A549 (cell line): Measurements from ENCODE around the gene VSIG8. TPM values are rescaled to one million over a fixed set of nuclear protein-coding genes. Genes with fewer than 3 reads are reported as not detected.

Experiments used
- ATAC-seq, 2 experiments: fragments of 200-7000 bp in 1 of 2; fragments of >200 bp in 1 of 2; cut with Nextera tagmentation in 1 of 2; cut with Tn5 transposase in 1 of 2; 3 replicates each; pipeline versions ENCODE4 v1.8.0 to v1.9.1; 2018 to 2020; ENCODE audit warnings: mild to moderate bottlenecking in 1 of 2, moderate library complexity in 1 of 2
- CTCF ChIA-PET: fragments of 300-600 bp; sonication (Branson Sonifier 250); formaldehyde crosslinking; extraction: SDS; loops from one replicate; lab custom pipeline; 2021; ENCODE audit warnings: antibody characterized with exemption, inconsistent platforms; lab: Yijun Ruan, JAX
- POLR2A ChIA-PET: fragments of 350-600 bp; formaldehyde crosslinking; extraction: SDS; loops from one replicate; lab custom pipeline; 2021; ENCODE audit warnings: antibody characterized with exemption, inconsistent platforms; lab: Yijun Ruan, JAX
- DNase-seq, 2 experiments: peaks; one replicate each; pipeline versions ENCODE4 v3.0.0 to v3.0.0-alpha.2; 2011 to 2016; ENCODE audit warnings: low read depth in 1 of 2, low spot score in 1 of 2
- FAIRE-seq: peaks from 2 replicates; lab custom pipeline; 2011; peaks lifted over from hg19 to GRCh38; lab: Jason Lieb, UNC
- H3K27ac ChIP-seq, 2 experiments: fragments of >200 bp; sonication (Bioruptor Twin); formaldehyde crosslinking; 3 replicates each; pipeline ENCODE4 v1.5.1; 2016 to 2017
- H3K4me1 ChIP-seq: fragments of >200 bp; sonication (Bioruptor Twin); formaldehyde crosslinking; 3 replicates; pipeline ENCODE4 v1.6.1; 2016
- H3K4me2 ChIP-seq: fragments of >200 bp; sonication (Bioruptor Twin); formaldehyde crosslinking; 3 replicates; pipeline ENCODE4 v1.6.1; 2016
- H3K4me3 ChIP-seq: fragments of >200 bp; sonication (Bioruptor Twin); formaldehyde crosslinking; 3 replicates; pipeline ENCODE4 v1.5.1; 2016
- H3K9me3 ChIP-seq: fragments of >200 bp; sonication (Bioruptor Twin); formaldehyde crosslinking; 3 replicates; pipeline ENCODE4 v1.6.1; 2016
- BCL3 ChIP-seq: fragments of >200 bp; sonication (Bioruptor Twin); formaldehyde crosslinking; IDR thresholded peaks from 3 replicates; pipeline ENCODE4 v1.6.1; 2016
- CBX2 ChIP-seq: fragments of 200-600 bp; sonication (generic); IDR thresholded peaks from 2 replicates; pipeline ENCODE4 v1.6.1; 2016; ENCODE audit warnings: low read depth, mild to moderate bottlenecking, borderline replicate concordance
- CBX8 ChIP-seq: fragments of 200-600 bp; sonication (generic); IDR thresholded peaks from 2 replicates; pipeline ENCODE4 v1.6.1; 2016
- CEBPB ChIP-seq, 2 experiments: fragments of >200 bp in 1 of 2; sonication (Bioruptor Twin) in 1 of 2; formaldehyde crosslinking in 1 of 2; IDR thresholded peaks; 2 replicates each; pipeline ENCODE4 v1.6.1; 2012 to 2016
- ESRRA ChIP-seq: fragments of 150-350 bp; IDR thresholded peaks from 2 replicates; pipeline ENCODE4 v1.6.1; 2014; ENCODE audit warnings: mild to moderate bottlenecking, low read length, borderline replicate concordance
- GATA3 ChIP-seq: IDR thresholded peaks from 2 replicates; pipeline ENCODE4 v1.6.1; 2012; ENCODE audit warnings: borderline replicate concordance
- HDAC2 ChIP-seq: fragments of 200-600 bp; sonication (generic); IDR thresholded peaks from 2 replicates; pipeline ENCODE4 v1.6.1; 2016
- HOXA7 ChIP-seq: fragments of 250-450 bp; sonication (Bioruptor Pico); IDR thresholded peaks from 2 replicates; pipeline ENCODE4 v1.5.0; 2020; ENCODE audit warnings: mild to moderate bottlenecking, moderate library complexity
- HOXB13 ChIP-seq: fragments of 250-450 bp; sonication (Bioruptor Pico); IDR thresholded peaks from 2 replicates; pipeline ENCODE4 v1.5.0; 2020; ENCODE audit warnings: low read depth, mild to moderate bottlenecking, moderate library complexity
- JUN ChIP-seq, 2 experiments: fragments of >200 bp; sonication (Bioruptor Twin); formaldehyde crosslinking; IDR thresholded peaks; 2 replicates in 1 of 2; 3 replicates in 1 of 2; pipeline ENCODE4 v1.6.1; 2016 to 2017
- JUNB ChIP-seq: fragments of >200 bp; sonication (Bioruptor Twin); formaldehyde crosslinking; IDR thresholded peaks from 2 replicates; pipeline ENCODE4 v1.6.1; 2016
- KDM1A ChIP-seq: fragments of 200-600 bp; sonication (generic); IDR thresholded peaks from 2 replicates; pipeline ENCODE4 v1.6.1; 2016; ENCODE audit warnings: low read depth, mild to moderate bottlenecking
- MAZ ChIP-seq: fragments of 150-350 bp; IDR thresholded peaks from 2 replicates; pipeline ENCODE4 v1.6.1; 2014; ENCODE audit warnings: antibody characterized with exemption, low read depth, low read length, borderline replicate concordance
- MYC ChIP-seq: IDR thresholded peaks from 2 replicates; pipeline ENCODE4 v1.6.1; 2012; ENCODE audit warnings: mild to moderate bottlenecking, inconsistent platforms, low read length, improper control_type of control experiment, borderline replicate concordance
- NFE2L2 ChIP-seq: fragments of 150-350 bp; conservative IDR thresholded peaks from 2 replicates; pipeline ENCODE4 v1.6.1; 2014; ENCODE audit warnings: low read length
- NPAS2 ChIP-seq: fragments of 250-450 bp; sonication (Bioruptor Pico); IDR thresholded peaks from 2 replicates; pipeline ENCODE4 v1.8.0; 2022; ENCODE audit warnings: mild to moderate bottlenecking, moderate library complexity, borderline replicate concordance
- NR3C1 ChIP-seq: fragments of >200 bp; sonication (Bioruptor Twin); formaldehyde crosslinking; IDR thresholded peaks from 3 replicates; pipeline ENCODE4 v1.6.1; 2017
- RARB ChIP-seq: fragments of 250-450 bp; sonication (Bioruptor Pico); IDR thresholded peaks from 2 replicates; pipeline ENCODE4 v1.8.0; 2021; ENCODE audit warnings: mild to moderate bottlenecking, moderate library complexity
- TFCP2L1 ChIP-seq: fragments of 250-450 bp; sonication (Bioruptor Pico); IDR thresholded peaks from 2 replicates; pipeline ENCODE4 v1.5.0; 2021; ENCODE audit warnings: mild to moderate bottlenecking
- ZFP36 ChIP-seq: fragments of 450-650 bp; IDR thresholded peaks from 2 replicates; pipeline ENCODE4 v1.6.1; 2014; ENCODE audit warnings: borderline replicate concordance; ENCODE audit not compliant: partially characterized antibody
- ZNF302 ChIP-seq: fragments of 250-450 bp; sonication (Bioruptor Pico); IDR thresholded peaks from 2 replicates; pipeline ENCODE4 v1.9.0; 2021; ENCODE audit warnings: inconsistent platforms, mild to moderate bottlenecking, moderate library complexity
- WGBS: methylation state at CpG from one replicate; pipeline ENCODE4 v1.1.6; 2017; ENCODE audit errors: missing lambda C conversion rate; 5-methylcytosine and 5-hydroxymethylcytosine counted together
- polyA plus RNA-seq, 4 experiments: library from polyadenylated mRNA; depleted of rRNA in 3 of 4; stranded (reverse); fragments of >200 nt; fragmentation: RNase III in 1 of 4; extraction: RNeasy Plus Mini Kit Qiagen cat#74134 plus additional on column Dnase treatment in 1 of 4; gene quantifications; 2 replicates in 3 of 4; 3 replicates in 1 of 4; pipeline ENCODE4 v1.2.3, GENCODE V29; 2011 to 2017
- TF ChIP-seq, protein P1 (sequence below): fragments of 200-600 bp; sonication (generic); IDR thresholded peaks from 2 replicates; pipeline ENCODE4 v1.6.1; 2016; ENCODE audit warnings: antibody characterized with exemption, mild to moderate bottlenecking, moderate library complexity
- TF ChIP-seq, protein P2 (sequence below): IDR thresholded peaks from 2 replicates; pipeline ENCODE4 v1.6.1; 2012
- TF ChIP-seq, protein P3 (sequence below): fragments of 150-350 bp; IDR thresholded peaks from 2 replicates; pipeline ENCODE4 v1.6.1; 2014; ENCODE audit warnings: low read depth, mild to moderate bottlenecking, low read length
- TF ChIP-seq, protein P4 (sequence below): fragments of 250-450 bp; sonication (Bioruptor Pico); IDR thresholded peaks from 2 replicates; pipeline ENCODE4 v1.5.0; 2020; ENCODE audit warnings: low read depth, mild to moderate bottlenecking, moderate library complexity

VSIG8 gene
- polyA plus RNA-seq, 2 of the 4 experiments (the other 2 are of a cell fraction) = 0.04 to 0.09 TPM

- TF ChIP-seq ZFP36 (no peak), JUNB (no peak), GATA3 (no peak), NFE2L2 (no peak)
- TF ChIP-seq, all 56 proteins: peak for 0
Observed at GRCh38 chr1:159862031-159862430, 426 bp downstream of the VSIG8 start (continued).

GRCh38 chr1:159861218-159861617, 1.2 kb downstream of the VSIG8 start:
- FAIRE-seq = no peak
- whole genome bisulfite sequencing = 70% methylated on average over 8 of the region's 8 CpGs

GRCh38 chr1:159860456-159860855, 2.0 kb downstream of the VSIG8 start:
- Histone ChIP-seq H3K27ac (no peak overlapping the region), H3K9me3 (no peaks in the 10 kb centered on the region), H3K4me1 (peaks cover 4% of the 10 kb centered on the region; the same call in 1 of the 3 replicates), H3K4me3 (no peak overlapping the region), H3K4me2 (no peak overlapping the region)
- WGBS = 48% methylated on average over 3 of the region's 3 CpGs
- TF ChIP-seq HOXB13 (CRISPR knock-in tag) = no peak
- TF ChIP-seq NPAS2 = no peak
- no peak for TF ChIP-seq CEBPB (IDR thresholded peaks at IDR 0.05)
- TF ChIP-seq ZNF302 (CRISPR knock-in tag) = no peak
- no peak for TF ChIP-seq MAZ
- no peak for TF ChIP-seq ZFP36
- no peak for TF ChIP-seq BCL3
- TF ChIP-seq KDM1A = no peak
- TF ChIP-seq ESRRA = no peak
- TF ChIP-seq, protein P1, sequence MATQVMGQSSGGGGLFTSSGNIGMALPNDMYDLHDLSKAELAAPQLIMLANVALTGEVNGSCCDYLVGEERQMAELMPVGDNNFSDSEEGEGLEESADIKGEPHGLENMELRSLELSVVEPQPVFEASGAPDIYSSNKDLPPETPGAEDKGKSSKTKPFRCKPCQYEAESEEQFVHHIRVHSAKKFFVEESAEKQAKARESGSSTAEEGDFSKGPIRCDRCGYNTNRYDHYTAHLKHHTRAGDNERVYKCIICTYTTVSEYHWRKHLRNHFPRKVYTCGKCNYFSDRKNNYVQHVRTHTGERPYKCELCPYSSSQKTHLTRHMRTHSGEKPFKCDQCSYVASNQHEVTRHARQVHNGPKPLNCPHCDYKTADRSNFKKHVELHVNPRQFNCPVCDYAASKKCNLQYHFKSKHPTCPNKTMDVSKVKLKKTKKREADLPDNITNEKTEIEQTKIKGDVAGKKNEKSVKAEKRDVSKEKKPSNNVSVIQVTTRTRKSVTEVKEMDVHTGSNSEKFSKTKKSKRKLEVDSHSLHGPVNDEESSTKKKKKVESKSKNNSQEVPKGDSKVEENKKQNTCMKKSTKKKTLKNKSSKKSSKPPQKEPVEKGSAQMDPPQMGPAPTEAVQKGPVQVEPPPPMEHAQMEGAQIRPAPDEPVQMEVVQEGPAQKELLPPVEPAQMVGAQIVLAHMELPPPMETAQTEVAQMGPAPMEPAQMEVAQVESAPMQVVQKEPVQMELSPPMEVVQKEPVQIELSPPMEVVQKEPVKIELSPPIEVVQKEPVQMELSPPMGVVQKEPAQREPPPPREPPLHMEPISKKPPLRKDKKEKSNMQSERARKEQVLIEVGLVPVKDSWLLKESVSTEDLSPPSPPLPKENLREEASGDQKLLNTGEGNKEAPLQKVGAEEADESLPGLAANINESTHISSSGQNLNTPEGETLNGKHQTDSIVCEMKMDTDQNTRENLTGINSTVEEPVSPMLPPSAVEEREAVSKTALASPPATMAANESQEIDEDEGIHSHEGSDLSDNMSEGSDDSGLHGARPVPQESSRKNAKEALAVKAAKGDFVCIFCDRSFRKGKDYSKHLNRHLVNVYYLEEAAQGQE = no peak
- no peak for TF ChIP-seq JUN (IDR thresholded peaks at IDR 0.05)
- TF ChIP-seq, protein P2, sequence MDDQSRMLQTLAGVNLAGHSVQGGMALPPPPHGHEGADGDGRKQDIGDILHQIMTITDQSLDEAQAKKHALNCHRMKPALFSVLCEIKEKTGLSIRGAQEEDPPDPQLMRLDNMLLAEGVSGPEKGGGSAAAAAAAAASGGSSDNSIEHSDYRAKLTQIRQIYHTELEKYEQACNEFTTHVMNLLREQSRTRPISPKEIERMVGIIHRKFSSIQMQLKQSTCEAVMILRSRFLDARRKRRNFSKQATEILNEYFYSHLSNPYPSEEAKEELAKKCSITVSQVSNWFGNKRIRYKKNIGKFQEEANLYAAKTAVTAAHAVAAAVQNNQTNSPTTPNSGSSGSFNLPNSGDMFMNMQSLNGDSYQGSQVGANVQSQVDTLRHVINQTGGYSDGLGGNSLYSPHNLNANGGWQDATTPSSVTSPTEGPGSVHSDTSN = no peak
- no peak for TF ChIP-seq CBX2
- TF ChIP-seq, protein P3, sequence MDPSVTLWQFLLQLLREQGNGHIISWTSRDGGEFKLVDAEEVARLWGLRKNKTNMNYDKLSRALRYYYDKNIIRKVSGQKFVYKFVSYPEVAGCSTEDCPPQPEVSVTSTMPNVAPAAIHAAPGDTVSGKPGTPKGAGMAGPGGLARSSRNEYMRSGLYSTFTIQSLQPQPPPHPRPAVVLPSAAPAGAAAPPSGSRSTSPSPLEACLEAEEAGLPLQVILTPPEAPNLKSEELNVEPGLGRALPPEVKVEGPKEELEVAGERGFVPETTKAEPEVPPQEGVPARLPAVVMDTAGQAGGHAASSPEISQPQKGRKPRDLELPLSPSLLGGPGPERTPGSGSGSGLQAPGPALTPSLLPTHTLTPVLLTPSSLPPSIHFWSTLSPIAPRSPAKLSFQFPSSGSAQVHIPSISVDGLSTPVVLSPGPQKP = no peak
- no peak for TF ChIP-seq GATA3
- no peak for TF ChIP-seq JUNB
- no peak for TF ChIP-seq TFCP2L1
- FAIRE-seq (no peak), DNase-seq (no peak), ATAC-seq (no peak; a peak in 1 of 6 replicates)
- CTCF ChIA-PET = interaction anchor here (1.5 to 12.1 kb wide), 2 partner anchors 20 to 32 kb away, joined by 5 to 126 read pairs; no protein-coding TSS in a partner anchor
- POLR2A ChIA-PET = no interaction called here

More at GRCh38 chr1:159861218-159861617, 1.2 kb downstream of the VSIG8 start:
- Histone ChIP-seq H3K27ac (no peak overlapping the region), H3K9me3 (no peaks in the 10 kb centered on the region), H3K4me2 (no peak overlapping the region), H3K4me1 (peaks cover 3% of the 10 kb centered on the region; the same call in 1 of the 3 replicates), H3K4me3 (no peak overlapping the region)
- ATAC-seq = no peak
- CTCF ChIA-PET = interaction anchor here (1.5 to 2.0 kb wide), 2 partner anchors 19 to 30 kb away, joined by 5 to 7 read pairs; no protein-coding TSS in a partner anchor
- TF ChIP-seq HDAC2 (no peak), HOXA7 (CRISPR knock-in tag) (no peak), RARB (CRISPR knock-in tag) (no peak), NR3C1 (no peak), CBX8 (no peak), MYC (no peak)
- TF ChIP-seq, protein P4, sequence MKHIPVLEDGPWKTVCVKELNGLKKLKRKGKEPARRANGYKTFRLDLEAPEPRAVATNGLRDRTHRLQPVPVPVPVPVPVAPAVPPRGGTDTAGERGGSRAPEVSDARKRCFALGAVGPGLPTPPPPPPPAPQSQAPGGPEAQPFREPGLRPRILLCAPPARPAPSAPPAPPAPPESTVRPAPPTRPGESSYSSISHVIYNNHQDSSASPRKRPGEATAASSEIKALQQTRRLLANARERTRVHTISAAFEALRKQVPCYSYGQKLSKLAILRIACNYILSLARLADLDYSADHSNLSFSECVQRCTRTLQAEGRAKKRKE (CRISPR knock-in tag) = no peak
- TF ChIP-seq, protein P2 = no peak
- no peak for DNase-seq
- POLR2A ChIA-PET = no interaction called here
